ENCODE measurements around the gene IQCN. TPM values are rescaled to one million over a fixed set of nuclear protein-coding genes. Genes with fewer than 3 reads are reported as not detected.

The IQCN gene
- total and polyA plus RNA-seq, 2 donors (not counting 1 experiment from before 2014, with no cell fraction given): 0.79 to 0.83 TPM

GRCh38 chr19:18271433-18271841 lies 2.8 kb downstream of the IQCN start:
- no peak for DNase-seq (ENCODE audit: low read depth in 2 of 2)
- H3K36me3 ChIP-seq (ENCODE audit: control insufficient read depth, insufficient read depth, low read length): peaks cover 9% of the 10 kb centered on the region
- H4K20me1 ChIP-seq (ENCODE audit: control insufficient read depth, extremely low read depth, insufficient read depth, low read length): no peaks in the 10 kb centered on the region

DNA sequence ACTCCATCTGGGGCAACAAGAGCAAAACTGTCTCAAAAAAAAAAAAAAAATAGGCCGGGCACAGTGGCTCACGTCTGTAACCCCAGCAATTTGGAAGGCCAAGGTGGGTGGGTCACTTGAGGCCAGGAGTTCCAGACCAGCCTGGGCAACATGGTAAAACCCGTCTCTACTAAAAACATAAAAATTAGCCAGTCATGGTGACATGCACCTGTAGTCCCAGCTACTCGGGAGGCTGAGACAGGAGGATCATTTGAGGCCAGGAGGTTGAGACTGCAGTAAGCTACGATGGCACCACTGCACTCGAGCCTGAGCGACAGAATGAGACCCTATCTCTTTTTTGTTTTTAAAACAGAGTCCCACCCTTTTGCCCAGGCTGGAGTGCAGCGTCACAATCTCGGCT lies 3.9 kb downstream of the IQCN start:
- Histone ChIP-seq H3K4me1 (ENCODE audit: control insufficient read depth, extremely low read depth, insufficient read depth, low read length) (peaks cover 8% of the 10 kb centered on the region), H3K4me3 (replicated peaks in 1 of 4; ENCODE audit: control extremely low read depth in 1 of 4, insufficient read depth in 1 of 4, low read depth in 3 of 4, low read length in 4 of 4) (no peak overlapping the region), H3K9me3 (ENCODE audit: control insufficient read depth, insufficient read depth, low read depth, low read length) (no peaks in the 10 kb centered on the region), H3K27ac (ENCODE audit: insufficient read depth, low read length) (no peak overlapping the region), H2AFZ (ENCODE audit: low read length) (no peak overlapping the region), H3K36me3 (ENCODE audit: control insufficient read depth, insufficient read depth, low read length) (peaks cover 14% of the 10 kb centered on the region), H3K79me2 (ENCODE audit: control insufficient read depth, insufficient read depth, low read length) (peaks cover 8% of the 10 kb centered on the region), H3K27me3 (ENCODE audit: control insufficient read depth, insufficient read depth, low read length) (no peaks in the 10 kb centered on the region), H3K4me2 (ENCODE audit: extremely low read depth, insufficient read depth, low read length) (no peak overlapping the region), H4K20me1 (ENCODE audit: control insufficient read depth, extremely low read depth, insufficient read depth, low read length) (no peaks in the 10 kb centered on the region), H3K9ac (ENCODE audit: insufficient read depth, low read length) (no peak overlapping the region)
- TF ChIP-seq EZH2 (IDR thresholded peaks at IDR 0.05; ENCODE audit: low read length, missing control alignments) (no peak), CTCF (conservative IDR thresholded peaks at IDR 0.05 in 1 of 2, IDR thresholded peaks at IDR 0.05 in 1 of 2; ENCODE audit: low read depth in 1 of 2, low read length in 2 of 2) (no peak)
- DNase-seq (ENCODE audit: low read depth in 2 of 2): no peak

More at GRCh38 chr19:18271433-18271841, 2.8 kb downstream of the IQCN start:
- Histone ChIP-seq H3K4me3 (replicated peaks in 1 of 4; ENCODE audit: control extremely low read depth in 1 of 4, insufficient read depth in 1 of 4, low read depth in 3 of 4, low read length in 4 of 4) (no peak overlapping the region), H3K27me3 (ENCODE audit: control insufficient read depth, insufficient read depth, low read length) (no peaks in the 10 kb centered on the region), H3K27ac (ENCODE audit: insufficient read depth, low read length) (no peak overlapping the region), H2AFZ (ENCODE audit: low read length) (no peak overlapping the region), H3K4me1 (ENCODE audit: control insufficient read depth, extremely low read depth, insufficient read depth, low read length) (peaks cover 16% of the 10 kb centered on the region), H3K9ac (ENCODE audit: insufficient read depth, low read length) (no peak overlapping the region), H3K4me2 (ENCODE audit: extremely low read depth, insufficient read depth, low read length) (no peak overlapping the region), H3K79me2 (ENCODE audit: control insufficient read depth, insufficient read depth, low read length) (peaks cover 13% of the 10 kb centered on the region), H3K9me3 (ENCODE audit: control insufficient read depth, insufficient read depth, low read depth, low read length) (no peaks in the 10 kb centered on the region)
- TF ChIP-seq CTCF (conservative IDR thresholded peaks at IDR 0.05 in 1 of 2, IDR thresholded peaks at IDR 0.05 in 1 of 2; ENCODE audit: low read depth in 1 of 2, low read length in 2 of 2) (no peak), EZH2 (IDR thresholded peaks at IDR 0.05; ENCODE audit: low read length, missing control alignments) (no peak)

DNA sequence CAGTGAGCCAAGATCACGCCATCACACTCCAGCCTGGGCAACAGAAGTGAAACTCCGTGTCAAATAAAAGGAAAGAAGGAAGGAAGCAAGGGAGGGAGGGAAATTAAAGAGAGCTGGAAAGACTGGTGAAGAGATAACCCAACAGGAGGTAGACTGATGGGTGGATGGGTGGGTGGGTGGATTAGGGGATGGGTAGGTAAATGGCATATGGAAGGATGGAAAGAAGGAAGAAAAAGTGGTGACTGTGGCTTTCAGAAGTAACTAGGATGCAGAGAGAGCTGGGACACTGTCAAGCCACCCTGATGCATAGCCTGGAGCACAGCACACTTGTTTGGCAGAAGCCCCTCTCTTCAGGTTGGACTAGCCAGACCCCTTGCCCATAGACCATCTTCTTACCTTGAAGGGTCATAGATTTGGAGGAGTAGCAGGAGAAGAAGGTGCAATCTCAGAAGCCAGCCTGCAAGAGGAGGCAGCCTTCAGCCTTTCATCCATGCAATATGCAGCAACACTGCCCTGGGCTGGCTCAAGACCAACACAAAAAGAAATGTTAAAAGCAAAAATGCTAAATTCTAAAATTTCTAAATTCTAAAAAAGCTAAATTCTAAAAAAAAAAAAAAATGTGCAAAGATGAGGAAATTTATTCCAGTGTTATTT lies 5.1 kb downstream of the IQCN start:
- no peak overlapping the region for H2AFZ ChIP-seq (ENCODE audit: low read length)
- TF ChIP-seq EZH2 (IDR thresholded peaks at IDR 0.05; ENCODE audit: low read length, missing control alignments) (no peak), CTCF (conservative IDR thresholded peaks at IDR 0.05 in 1 of 2, IDR thresholded peaks at IDR 0.05 in 1 of 2; ENCODE audit: low read depth in 1 of 2, low read length in 2 of 2) (no peak)
- no peaks in the 10 kb centered on the region for H3K4me1 ChIP-seq (ENCODE audit: control insufficient read depth, extremely low read depth, insufficient read depth, low read length)
- no peaks in the 10 kb centered on the region for H4K20me1 ChIP-seq (ENCODE audit: control insufficient read depth, extremely low read depth, insufficient read depth, low read length)
- no peaks in the 10 kb centered on the region for H3K27me3 ChIP-seq (ENCODE audit: control insufficient read depth, insufficient read depth, low read length)
- H3K9ac ChIP-seq (ENCODE audit: insufficient read depth, low read length): no peak overlapping the region
- H3K36me3 ChIP-seq (ENCODE audit: control insufficient read depth, insufficient read depth, low read length): peaks cover 19% of the 10 kb centered on the region
- no peak overlapping the region for H3K4me3 ChIP-seq (replicated peaks in 1 of 4; ENCODE audit: control extremely low read depth in 1 of 4, insufficient read depth in 1 of 4, low read depth in 3 of 4, low read length in 4 of 4)
- peaks cover 5% of the 10 kb centered on the region for H3K79me2 ChIP-seq (ENCODE audit: control insufficient read depth, insufficient read depth, low read length)
- no peaks in the 10 kb centered on the region for H3K9me3 ChIP-seq (ENCODE audit: control insufficient read depth, insufficient read depth, low read depth, low read length)
- H3K27ac ChIP-seq (ENCODE audit: insufficient read depth, low read length): no peak overlapping the region
- no peak overlapping the region for H3K4me2 ChIP-seq (ENCODE audit: extremely low read depth, insufficient read depth, low read length)
- DNase-seq (ENCODE audit: low read depth in 2 of 2): no peak
